ENCODE measurements around the gene NPAS2. TPM values are rescaled to one million over a fixed set of nuclear protein-coding genes. Genes with fewer than 3 reads are reported as not detected.

The NPAS2 gene, protein sequence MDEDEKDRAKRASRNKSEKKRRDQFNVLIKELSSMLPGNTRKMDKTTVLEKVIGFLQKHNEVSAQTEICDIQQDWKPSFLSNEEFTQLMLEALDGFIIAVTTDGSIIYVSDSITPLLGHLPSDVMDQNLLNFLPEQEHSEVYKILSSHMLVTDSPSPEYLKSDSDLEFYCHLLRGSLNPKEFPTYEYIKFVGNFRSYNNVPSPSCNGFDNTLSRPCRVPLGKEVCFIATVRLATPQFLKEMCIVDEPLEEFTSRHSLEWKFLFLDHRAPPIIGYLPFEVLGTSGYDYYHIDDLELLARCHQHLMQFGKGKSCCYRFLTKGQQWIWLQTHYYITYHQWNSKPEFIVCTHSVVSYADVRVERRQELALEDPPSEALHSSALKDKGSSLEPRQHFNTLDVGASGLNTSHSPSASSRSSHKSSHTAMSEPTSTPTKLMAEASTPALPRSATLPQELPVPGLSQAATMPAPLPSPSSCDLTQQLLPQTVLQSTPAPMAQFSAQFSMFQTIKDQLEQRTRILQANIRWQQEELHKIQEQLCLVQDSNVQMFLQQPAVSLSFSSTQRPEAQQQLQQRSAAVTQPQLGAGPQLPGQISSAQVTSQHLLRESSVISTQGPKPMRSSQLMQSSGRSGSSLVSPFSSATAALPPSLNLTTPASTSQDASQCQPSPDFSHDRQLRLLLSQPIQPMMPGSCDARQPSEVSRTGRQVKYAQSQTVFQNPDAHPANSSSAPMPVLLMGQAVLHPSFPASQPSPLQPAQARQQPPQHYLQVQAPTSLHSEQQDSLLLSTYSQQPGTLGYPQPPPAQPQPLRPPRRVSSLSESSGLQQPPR
- 10 to 100 TPM; 33.9 to 38.3 TPM for total RNA-seq

DNA sequence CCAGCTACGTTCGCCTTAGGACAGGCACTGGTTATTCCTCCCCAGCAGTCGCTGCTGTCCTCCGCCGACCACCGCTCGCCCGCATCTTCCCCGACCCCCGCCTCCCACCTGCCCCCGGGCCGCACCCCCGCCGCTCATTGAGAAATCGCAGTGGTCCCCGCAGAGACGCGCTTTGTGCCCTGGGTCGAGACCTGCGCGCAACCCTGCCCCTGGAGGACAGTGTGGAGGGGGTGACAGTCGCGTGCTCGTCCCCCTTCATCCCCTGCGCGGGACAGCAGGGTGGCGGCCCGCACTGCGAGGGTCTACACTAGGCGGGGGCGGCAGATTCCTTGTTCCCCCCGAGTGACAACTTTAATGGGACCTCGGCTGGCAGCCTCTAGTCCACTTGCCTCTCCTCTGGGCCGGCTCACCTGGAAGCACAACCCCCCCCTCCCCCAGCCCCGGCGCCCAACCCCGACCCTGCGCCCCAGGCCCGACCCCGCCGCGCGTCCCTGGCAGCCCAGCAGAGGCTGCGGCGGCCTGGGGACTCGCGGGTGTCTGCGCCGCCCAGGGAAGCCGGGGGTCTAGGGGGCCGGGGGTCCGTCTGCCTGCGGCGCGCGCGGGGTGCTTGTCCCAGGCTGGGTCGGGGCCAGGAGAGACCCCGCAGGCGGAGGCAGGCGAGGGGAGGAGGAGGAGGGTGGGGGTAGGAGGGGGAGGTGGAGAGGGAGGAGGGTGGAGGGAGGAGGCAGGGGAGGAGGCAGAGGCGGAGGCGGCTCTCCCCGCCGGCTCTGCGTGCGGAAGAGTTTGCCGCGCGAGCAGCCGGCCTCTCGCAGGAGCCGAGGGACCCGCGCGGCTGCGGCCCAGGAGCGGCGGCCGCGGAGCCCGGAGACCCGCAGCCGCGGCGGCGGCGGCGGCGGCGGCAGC is at the start of gene NPAS2:
Gene NPAS2 (plus strand): TSS at position 770 of the 903 bp plus-strand sequence. CDS start 84,616 bp downstream, outside the sequence.
- H3K27me3 ChIP-seq: no peaks in the 10 kb centered on the region
- TF ChIP-seq, protein P1, sequence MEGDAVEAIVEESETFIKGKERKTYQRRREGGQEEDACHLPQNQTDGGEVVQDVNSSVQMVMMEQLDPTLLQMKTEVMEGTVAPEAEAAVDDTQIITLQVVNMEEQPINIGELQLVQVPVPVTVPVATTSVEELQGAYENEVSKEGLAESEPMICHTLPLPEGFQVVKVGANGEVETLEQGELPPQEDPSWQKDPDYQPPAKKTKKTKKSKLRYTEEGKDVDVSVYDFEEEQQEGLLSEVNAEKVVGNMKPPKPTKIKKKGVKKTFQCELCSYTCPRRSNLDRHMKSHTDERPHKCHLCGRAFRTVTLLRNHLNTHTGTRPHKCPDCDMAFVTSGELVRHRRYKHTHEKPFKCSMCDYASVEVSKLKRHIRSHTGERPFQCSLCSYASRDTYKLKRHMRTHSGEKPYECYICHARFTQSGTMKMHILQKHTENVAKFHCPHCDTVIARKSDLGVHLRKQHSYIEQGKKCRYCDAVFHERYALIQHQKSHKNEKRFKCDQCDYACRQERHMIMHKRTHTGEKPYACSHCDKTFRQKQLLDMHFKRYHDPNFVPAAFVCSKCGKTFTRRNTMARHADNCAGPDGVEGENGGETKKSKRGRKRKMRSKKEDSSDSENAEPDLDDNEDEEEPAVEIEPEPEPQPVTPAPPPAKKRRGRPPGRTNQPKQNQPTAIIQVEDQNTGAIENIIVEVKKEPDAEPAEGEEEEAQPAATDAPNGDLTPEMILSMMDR (IDR thresholded peaks at IDR 0.05): no peak
- peak within 1 kb of the TSS; percentile 87 for H3K27ac ChIP-seq
- H3K9me3 ChIP-seq: no peaks in the 10 kb centered on the region
- DNase-seq: peak; percentile 60
- peak within 1 kb of the TSS; percentile 80 for H3K4me3 ChIP-seq
- no peaks in the 10 kb centered on the region for H3K36me3 ChIP-seq
- no peaks in the 10 kb centered on the region for H3K4me1 ChIP-seq
- intact Hi-C loops (cut with DNase I): no loop called here
- H3K9ac ChIP-seq (ENCODE audit: low read depth in 2 of 2, low read length in 2 of 2): peak within 1 kb of the TSS; percentile 81 to 89

DNA sequence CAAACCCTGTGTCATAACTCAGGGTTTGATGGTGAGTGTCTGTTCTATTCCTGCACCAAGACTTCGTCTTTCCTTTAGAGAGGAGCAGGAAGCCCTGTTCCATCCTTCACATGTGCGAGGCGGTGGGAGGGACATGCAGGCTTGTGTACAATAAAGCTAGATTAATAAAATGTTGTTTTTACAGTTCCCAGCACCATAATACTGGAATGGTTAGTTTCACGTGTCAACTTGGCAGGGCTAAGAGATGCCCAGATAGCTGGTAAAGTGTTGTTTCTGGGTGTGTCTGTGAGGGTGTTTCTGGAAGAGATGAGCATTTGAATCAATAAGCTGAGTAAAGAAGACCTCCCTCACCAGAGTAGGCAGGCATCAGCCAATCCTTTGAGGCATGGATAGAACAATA is 48.8 kb upstream of the NPAS2 start:
- Histone ChIP-seq H3K4me3 (no peak overlapping the region), H3K4me1 (no peaks in the 10 kb centered on the region), H3K9me3 (no peaks in the 10 kb centered on the region), H3K27ac (no peak overlapping the region), H3K27me3 (no peaks in the 10 kb centered on the region), H3K36me3 (no peaks in the 10 kb centered on the region), H3K9ac (ENCODE audit: low read depth in 2 of 2, low read length in 2 of 2) (no peak overlapping the region)
- TF ChIP-seq, protein P1 (IDR thresholded peaks at IDR 0.05): no peak
- DNase-seq: no peak
- intact Hi-C loops (cut with DNase I): no loop called here

DNA sequence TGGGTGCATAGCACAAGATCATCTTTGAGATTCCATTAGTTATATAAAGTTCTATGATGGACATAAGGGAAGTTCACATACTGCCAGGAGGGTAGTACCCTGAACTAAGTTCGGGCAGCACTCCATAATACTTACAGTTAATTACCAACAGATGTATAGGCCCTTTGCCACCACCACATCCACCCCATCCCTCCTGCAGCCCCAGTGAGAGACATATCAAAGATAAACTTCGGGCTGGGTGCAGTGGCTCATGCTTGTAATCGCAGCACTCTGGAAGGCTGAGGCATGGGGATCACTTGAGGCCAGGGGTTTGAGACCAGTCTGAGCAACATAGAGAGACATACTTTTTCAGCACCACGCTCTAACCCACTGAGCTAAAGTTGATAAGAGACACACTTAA is 46.4 kb upstream of the NPAS2 start:
- Histone ChIP-seq H3K9me3 (no peaks in the 10 kb centered on the region), H3K27me3 (no peaks in the 10 kb centered on the region), H3K4me1 (no peaks in the 10 kb centered on the region), H3K27ac (no peak overlapping the region), H3K4me3 (no peak overlapping the region), H3K36me3 (no peaks in the 10 kb centered on the region), H3K9ac (ENCODE audit: low read depth in 2 of 2, low read length in 2 of 2) (no peak overlapping the region)
- intact Hi-C loops (cut with DNase I): no loop called here
- TF ChIP-seq, protein P1 (IDR thresholded peaks at IDR 0.05): no peak
- DNase-seq: no peak

DNA sequence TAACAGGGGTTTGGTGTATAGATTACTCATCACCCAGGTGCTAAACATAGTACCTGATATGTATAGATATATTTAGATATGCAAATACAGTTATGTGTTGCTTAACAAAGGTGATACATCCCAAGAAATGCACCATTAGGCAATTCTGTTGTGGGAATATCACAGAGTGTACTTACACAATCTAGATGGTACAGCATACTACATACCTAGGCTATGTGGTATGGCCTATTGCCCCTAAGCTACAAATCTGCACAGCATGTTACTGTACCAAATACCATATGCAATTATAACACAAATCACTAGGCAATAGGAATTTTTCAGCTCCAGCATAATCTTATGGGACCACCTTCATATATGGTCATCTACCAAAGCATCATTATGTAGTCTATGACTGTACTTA is 43.5 kb upstream of the NPAS2 start:
- intact Hi-C loops (cut with DNase I): no loop called here
- TF ChIP-seq, protein P1 (IDR thresholded peaks at IDR 0.05): no peak
- Histone ChIP-seq H3K27ac (no peak overlapping the region), H3K9me3 (no peaks in the 10 kb centered on the region), H3K27me3 (no peaks in the 10 kb centered on the region), H3K4me3 (no peak overlapping the region), H3K36me3 (no peaks in the 10 kb centered on the region), H3K4me1 (no peaks in the 10 kb centered on the region), H3K9ac (ENCODE audit: low read depth in 2 of 2, low read length in 2 of 2) (no peak overlapping the region)
- no peak for DNase-seq
